Dermis blood vessel endothelial cell (primary cell): ENCODE results near the gene ISY1. TPM values are rescaled to one million over a fixed set of nuclear protein-coding genes. Genes with fewer than 3 reads are reported as not detected.
"Not testable (repeated sequence)": the region's sequence is repeated elsewhere in the genome, so short reads cannot be mapped to it uniquely, and the experiment has no call there.

ENCODE experiments used
- DNase-seq: peaks from one replicate; pipeline ENCODE4 v3.0.0; 2010
- total RNA-seq: library from RNA; depleted of rRNA; stranded (reverse); fragments of >200 nt; gene quantifications from 2 replicates; pipeline ENCODE4 v1.2.3, GENCODE V29; 2014

ISY1 gene
- total RNA-seq, 1 donor from 2014 or later = 37.9 TPM

DNA sequence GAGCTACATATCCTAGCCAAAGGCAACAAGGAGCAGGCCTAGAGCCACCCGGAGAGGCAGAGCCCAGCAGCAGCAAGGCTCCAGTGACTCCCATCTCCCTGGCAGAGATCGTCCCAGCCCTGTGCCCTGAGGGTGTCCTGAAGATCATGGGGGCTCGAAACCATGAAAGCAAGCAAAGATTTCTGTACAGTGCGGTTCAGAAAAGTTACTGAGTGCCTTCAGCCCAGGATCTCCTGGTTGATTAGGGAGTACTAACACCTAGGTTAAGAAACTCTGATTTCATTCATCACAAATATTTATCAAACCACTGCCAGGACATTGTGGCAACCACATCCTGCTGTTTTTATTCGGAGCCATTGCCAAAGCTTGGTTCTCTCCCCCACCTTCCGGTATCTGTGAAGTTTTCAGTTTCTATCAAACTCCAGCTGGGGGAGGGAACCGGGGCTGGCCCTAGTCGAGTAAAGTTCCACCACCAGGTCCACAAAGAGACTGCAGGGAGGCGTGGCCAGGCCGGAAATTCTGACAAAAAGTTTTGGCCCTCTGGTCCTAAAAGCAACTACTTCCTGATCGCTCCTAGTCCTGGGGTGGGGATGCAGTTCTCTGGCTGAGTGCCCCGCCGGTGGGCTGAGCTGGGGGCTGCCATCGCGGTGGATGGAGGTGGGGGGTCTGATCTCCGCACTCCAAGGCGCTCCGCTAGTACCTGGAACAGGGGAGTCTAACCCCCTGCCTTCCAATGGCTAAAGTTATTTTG is 40.4 kb downstream of the ISY1 start:
- DNase-seq = peak; percentile 91

DNA sequence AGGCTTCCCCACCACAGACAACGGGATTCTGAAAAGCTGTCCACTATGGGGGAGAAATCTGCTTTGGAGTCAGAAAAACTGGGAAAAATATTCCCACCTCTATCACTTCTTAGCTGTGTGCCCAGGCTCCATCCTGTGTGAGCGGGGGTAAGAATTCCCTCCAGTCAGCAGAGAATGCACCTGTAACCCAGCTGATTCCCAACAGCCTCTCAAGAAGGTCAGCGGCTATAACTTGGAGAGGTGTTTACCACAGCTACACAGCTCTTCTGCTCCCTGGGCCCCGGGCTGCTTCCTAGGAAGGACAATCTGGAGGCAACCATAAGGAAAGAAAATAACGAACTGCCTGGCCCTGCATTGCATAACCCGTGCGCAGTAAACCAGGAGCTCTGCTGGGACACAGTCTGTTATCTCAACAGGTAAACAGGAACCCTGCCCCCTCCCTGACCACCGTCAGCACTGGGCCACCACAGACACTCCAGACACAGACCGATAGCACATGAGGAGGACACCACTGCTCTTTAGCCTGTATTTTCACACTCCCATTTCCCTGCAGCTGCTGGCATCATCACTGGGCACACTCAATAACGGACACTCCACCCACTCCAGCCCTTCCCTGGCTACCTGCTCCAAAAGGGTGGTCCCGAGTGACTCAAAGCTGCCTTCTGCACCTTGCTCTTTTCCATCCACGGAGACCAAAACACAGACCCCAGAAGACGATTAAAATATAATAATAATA is 41.3 kb downstream of the ISY1 start:
- peak; percentile 26 for DNase-seq

DNA sequence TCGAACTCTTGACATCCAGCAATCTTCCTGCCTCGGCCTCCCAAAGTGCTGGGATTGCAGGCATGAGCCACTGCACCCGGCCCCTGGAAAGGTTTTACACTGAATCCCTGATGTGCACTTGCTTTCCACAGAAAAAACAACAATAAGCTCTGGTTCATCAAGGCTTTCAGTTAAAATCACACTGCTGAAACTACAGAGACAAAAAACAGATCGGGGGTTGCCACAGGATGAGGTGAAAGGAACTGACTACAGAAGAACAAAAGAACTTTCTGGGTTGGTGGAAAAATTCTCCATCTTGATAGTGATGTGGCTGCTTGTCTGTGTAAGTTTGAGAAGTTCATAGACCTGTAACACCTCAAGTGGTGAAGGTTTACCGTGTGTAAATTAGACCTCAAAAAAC is 42.1 kb downstream of the ISY1 start:
- DNase-seq = peak; percentile 26

DNA sequence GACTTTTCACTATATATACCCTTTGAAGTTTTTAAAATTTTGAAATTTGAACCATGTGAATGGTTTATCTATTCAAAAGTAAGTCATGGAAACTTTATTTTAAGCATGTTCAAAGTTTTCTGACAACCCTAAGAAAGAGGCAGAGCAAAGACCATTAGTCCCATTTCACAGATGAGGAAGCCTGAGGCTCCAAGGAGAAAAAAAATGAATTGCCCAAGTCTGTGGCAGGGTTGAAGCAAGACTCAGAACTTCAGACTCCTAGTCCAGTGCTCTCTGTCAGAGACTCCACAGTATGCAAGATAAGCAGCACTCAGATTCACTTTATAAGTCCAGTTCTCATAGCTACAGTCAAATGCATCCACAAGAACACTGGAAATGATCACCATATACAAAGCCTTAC is 43.7 kb downstream of the ISY1 start:
- no peak for DNase-seq

DNA sequence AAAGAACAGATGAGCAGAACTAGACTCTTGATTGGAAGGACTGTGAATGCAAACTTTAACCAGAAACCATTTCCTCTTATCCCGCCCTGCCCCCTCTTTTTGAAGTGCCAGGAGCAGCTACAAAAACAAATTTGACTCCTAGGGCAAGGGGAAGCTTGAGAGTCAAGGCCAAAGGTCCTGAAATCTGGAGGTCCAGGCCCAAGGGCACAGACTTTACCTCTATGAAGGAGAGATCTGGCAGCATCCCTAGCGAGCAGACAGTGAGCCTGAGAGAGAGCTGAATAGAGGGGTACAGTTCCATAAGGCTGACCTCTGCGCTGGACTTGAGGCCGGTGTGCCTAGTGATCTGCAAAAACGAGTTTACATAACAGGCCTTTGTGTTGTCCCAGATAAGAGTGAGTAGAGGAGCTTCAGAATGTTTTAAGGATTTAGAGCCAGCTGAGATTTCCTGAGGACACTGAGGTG is 44.3 kb downstream of the ISY1 start:
- DNase-seq = peak; percentile 17

GRCh38 chr3:129114455-129114854 is 46.4 kb downstream of the ISY1 start:
- no peak for DNase-seq

GRCh38 chr3:129112308-129113052 is 48.4 kb downstream of the ISY1 start:
- DNase-seq = peak; percentile 73

- not testable (repeated sequence) for DNase-seq
These were observed 49.6 kb downstream of the ISY1 start for GRCh38 chr3:129111076-129111780.

DNA sequence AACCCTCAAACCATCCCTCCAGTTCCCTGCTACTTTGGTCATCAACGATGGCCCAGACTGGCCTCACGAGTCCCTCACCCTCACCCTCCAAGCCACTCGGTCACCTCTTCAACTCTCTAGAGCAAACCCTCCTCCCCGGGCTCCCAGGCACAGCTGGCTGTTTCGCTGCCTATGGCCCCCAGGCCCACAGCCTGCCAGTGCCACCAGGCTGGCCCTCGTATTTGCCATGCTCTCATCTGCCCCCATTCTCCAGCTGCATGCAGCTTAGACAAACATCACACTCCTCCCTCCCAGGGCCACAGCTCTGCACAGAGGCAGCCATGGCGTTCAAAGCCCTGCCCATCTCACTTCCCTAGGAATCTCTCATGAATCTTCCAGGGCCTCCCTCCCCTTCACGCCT is 53.1 kb downstream of the ISY1 start:
- DNase-seq = no peak

GRCh38 chr3:129106866-129107565 is 53.8 kb downstream of the ISY1 start:
- peak; percentile 23 for DNase-seq

- no peak for DNase-seq
These were observed 54.5 kb downstream of the ISY1 start for GRCh38 chr3:129106320-129106719.

DNA sequence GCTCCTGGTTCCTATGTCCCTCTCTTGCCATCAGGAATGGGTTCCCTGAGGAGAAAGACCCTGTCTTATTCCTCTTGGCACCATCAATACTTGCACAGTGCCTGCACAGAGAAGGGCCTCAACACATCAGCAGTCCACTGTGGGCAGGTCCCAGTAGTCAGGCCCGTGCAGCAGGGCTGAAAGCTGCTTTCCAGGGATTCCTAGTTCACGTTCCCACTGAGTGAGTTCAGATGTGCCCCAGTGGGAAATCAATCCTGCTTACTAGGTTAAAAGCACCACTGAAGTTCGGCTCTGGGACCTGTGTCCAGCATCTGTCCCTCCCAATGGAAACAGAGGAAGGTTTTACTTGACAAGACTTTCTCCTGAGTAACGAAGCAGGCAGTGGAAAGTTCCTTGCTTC is 55.0 kb downstream of the ISY1 start:
- no peak for DNase-seq

DNA sequence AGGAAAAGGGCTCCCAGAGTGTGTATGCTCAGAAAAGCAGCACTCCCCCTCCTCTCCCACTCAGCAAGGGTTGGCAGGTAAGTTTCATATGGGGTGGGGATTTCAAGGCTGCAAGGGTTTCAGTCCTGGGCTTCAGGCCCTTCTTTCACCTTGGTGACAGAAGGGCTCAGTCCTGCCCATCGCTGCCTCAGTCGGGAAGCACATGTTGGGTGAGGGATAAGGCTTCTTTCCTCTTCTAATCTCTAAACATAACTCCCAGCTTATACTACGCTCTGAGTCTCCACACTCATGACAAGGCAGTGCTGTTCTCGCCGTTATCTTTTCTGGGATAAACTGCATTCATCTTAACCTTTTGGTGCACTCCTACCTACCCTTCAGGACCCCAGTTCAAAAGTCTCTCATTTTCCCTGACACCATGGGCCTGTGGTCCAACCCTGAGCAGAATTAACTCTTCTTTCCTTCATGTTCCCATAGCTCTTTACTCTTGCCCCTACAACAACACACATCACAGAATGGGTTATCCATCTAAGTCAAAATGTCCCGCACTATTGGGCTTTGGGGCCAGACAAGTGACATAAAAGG is 56.3 kb downstream of the ISY1 start:
- DNase-seq = no peak

DNA sequence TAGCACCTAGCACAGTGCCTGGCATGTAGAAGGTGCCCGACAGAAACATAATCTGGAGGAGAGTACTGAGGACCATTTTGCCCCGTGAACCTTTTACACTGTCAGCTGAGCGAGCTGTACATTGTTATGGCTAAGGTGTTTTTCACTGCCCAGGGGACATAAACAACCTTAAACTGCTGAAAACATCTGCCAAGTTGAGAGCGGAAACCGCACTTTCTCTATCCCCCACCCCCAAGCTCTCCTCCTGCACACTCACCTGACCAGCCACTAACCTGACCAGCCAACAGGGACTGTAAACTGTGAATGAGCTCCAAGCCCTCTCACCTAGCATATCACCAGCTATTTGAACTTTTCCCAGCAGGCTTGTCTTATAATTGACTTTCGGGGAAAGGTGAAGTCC is 56.8 kb downstream of the ISY1 start:
- no peak for DNase-seq

DNA sequence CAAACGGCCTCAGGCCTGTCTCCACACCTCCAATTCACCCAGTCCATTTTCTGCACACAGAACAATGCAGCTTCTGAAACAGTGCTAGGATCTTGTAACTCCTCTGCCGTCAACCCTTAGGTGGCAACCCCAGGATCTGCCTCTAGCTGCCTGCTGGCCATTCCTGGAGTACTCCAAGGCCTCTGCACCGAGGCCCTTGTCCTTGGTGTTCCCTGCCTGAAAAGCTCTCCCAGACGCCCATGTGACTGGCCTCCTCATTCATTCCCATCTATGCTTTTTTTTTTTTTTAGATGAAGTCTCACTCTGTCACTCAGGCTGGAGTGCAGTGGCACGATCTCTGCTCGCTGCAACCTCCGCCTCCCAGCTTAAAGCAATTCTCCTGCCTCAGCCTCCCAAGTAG is 57.6 kb downstream of the ISY1 start:
- DNase-seq = no peak

GRCh38 chr3:129101370-129102138 is 59.3 kb downstream of the ISY1 start:
- no peak for DNase-seq

DNA sequence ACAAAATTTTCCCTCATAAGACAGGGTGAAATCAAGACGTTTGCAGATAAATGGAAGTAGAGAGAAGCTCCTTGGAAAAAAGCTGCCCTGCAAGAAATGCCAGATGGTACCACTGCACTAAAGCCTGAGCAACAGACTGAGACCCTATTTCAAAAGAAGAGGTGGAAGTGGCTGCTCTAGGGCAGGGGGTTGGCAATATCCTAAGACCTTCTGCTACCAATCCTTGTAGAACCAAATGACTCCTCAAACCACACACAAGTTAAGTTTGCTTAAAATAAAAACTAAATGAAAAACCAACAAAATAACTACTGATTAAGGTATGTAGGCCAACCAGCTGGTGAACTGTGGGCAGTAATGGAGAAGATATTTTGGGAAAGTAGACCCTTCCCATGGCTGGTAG is 60.6 kb downstream of the ISY1 start:
- DNase-seq = no peak

GRCh38 chr3:129095285-129095684 is 65.6 kb downstream of the ISY1 start:
- no peak for DNase-seq

- DNase-seq = not testable (repeated sequence)
These were observed 72.6 kb downstream of the ISY1 start for GRCh38 chr3:129088312-129088711.

GRCh38 chr3:129087904-129088303 is 73.0 kb downstream of the ISY1 start:
- DNase-seq = peak; percentile 79
